ENCODE measurements around the gene ACAN.

ACAN gene

GRCh38 chr15:88800738-88801137 is 2.5 kb upstream of the ACAN start:
- no peak overlapping the region for H3K27ac ChIP-seq
- TF ChIP-seq, protein P1, sequence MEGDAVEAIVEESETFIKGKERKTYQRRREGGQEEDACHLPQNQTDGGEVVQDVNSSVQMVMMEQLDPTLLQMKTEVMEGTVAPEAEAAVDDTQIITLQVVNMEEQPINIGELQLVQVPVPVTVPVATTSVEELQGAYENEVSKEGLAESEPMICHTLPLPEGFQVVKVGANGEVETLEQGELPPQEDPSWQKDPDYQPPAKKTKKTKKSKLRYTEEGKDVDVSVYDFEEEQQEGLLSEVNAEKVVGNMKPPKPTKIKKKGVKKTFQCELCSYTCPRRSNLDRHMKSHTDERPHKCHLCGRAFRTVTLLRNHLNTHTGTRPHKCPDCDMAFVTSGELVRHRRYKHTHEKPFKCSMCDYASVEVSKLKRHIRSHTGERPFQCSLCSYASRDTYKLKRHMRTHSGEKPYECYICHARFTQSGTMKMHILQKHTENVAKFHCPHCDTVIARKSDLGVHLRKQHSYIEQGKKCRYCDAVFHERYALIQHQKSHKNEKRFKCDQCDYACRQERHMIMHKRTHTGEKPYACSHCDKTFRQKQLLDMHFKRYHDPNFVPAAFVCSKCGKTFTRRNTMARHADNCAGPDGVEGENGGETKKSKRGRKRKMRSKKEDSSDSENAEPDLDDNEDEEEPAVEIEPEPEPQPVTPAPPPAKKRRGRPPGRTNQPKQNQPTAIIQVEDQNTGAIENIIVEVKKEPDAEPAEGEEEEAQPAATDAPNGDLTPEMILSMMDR (conservative IDR thresholded peaks at IDR 0.05), result no peak

DNA sequence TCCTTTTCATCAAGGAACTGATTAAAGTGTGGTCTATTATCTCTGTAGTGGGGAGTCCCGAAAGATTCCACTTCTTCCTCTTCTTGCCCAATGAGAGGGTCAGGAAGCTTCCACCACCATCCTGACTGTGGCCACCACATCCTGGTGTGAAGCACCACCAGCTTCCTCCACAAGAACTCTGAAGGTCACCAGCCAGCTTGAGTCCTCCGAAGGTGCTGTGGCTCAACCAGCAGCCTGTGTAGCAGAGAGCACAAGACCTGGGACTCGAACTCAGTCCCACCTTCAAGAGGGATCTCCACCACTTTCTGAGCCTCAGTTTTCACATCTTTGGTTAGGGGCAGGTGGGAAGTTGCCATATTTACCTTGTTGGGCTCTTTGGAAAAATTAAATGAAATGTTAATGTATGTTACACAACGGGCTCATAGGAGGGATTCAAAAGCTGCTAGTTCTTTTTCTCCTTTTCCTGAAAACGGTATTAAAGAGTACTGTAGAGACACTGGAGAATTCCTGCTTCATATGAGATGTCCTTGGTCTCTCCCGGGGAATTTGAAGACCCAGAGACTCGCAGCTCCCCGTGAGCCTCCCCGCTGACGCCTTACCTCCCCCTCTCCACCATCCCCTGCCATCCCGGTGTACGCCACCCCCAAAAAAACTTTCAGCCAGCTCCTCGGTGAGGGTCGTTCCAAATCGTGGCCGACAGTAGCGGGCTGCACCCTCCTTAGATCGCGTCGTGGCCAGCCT is 816 bp upstream of the ACAN start:
- no peak overlapping the region for H3K27ac ChIP-seq
- TF ChIP-seq, protein P1 (conservative IDR thresholded peaks at IDR 0.05), result no peak

DNA sequence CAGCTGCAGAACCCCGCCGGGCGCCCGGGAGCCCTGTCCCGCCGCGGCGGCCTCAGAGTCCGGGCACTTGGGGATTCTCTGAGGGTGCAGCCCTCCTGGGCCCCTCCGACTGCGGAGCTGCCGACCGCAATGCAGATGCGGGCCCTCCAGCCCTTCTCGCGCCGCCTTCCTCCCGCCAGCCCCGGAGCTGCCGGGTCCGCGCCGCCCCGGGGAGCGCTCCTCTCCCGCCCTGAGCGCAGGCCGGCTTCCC is 320 bp upstream of the ACAN start:
- H3K27ac ChIP-seq, result no peak overlapping the region

DNA sequence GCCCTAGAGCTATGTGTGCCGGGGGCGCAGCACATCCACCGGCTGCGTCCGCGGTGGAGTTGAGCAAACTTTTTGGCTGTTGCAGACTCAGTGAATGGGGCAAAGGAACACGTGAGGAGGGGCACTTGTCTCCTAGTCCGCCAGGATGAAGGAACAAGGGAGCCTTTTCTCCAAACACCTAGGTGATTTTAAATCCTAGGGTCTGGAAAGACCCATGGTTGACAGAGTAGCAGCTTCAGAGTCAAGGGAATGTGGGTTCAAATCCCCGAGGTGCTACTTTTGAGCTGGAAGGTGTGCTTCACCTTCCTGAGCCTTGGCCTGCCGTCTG is 648 bp downstream of the ACAN start:
- H3K27ac ChIP-seq, result no peak overlapping the region
- TF ChIP-seq, protein P1 (conservative IDR thresholded peaks at IDR 0.05), result no peak

More for the DNA sequence above, 320 bp upstream of the ACAN start:
- TF ChIP-seq, protein P1 (conservative IDR thresholded peaks at IDR 0.05), result no peak

DNA sequence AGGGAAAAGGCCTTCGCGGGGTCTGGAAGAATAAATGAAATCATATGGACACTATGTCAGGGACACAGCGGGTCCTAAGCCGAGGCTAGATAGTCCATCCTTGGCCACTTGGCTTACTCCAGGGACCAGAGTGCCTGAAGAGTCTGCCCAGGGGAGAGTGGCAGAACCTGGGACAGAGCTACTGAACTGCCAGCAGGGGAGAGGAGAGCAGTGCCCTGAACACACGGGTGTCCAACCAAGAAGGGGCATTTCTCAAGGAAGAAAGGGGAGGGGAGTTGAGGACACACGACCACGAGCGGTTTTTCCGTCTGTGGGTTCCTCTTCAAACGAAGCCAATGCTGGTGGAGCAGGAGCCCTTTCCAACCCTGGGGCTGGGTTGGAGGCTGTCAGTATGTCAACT is 1.0 kb downstream of the ACAN start:
- no peak overlapping the region for H3K27ac ChIP-seq
- TF ChIP-seq, protein P1 (conservative IDR thresholded peaks at IDR 0.05), result no peak

GRCh38 chr15:88805031-88805780 is 2.0 kb downstream of the ACAN start:
- TF ChIP-seq, protein P1 (conservative IDR thresholded peaks at IDR 0.05), result peak; percentile 24; the same call in 1 of the 2 replicates
- no peak overlapping the region for H3K27ac ChIP-seq

- TF ChIP-seq, protein P1 (conservative IDR thresholded peaks at IDR 0.05), result no peak
- no peak overlapping the region for H3K27ac ChIP-seq
Observed at GRCh38 chr15:88810446-88810845, 7.2 kb downstream of the ACAN start.

Data from VCaP (cell line).